ENCODE data around the gene PRM2.

PRM2 gene

GRCh38 chr16:11232852-11233726 is 43.2 kb downstream of the PRM2 start:
- DNase-seq (ENCODE audit: insufficient read length, low spot score) (peak; percentile 44), FAIRE-seq (peak; percentile 86)

DNA sequence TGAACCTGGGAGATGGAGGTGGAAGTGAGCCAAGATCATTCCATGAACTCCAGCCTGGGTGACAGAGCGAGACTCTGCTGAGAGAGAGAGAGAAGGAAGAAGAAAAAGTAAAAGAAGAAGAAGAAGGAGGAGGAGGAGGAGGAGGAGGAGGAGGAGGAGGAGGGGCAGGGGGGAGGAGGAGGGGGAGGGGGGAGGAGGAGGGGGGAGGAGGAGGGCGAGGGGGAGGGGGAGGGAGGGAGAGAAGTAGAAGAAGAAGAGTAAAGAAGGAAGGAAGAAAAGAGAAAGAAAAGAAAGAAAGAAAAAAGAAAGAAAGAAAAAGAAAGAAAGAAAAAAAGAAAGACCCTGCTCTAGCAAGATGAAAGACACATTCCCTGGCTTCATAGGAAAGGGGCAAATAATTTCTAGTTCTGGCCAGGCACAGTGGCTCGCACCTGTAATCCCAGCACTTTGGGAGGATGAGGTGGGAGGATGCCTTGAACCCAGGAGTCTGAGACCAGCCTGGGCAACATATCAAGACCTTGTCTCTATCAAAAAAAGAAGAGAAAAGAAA is 43.9 kb downstream of the PRM2 start:
- no peak for FAIRE-seq

GRCh38 chr16:11231367-11231970 is 44.8 kb downstream of the PRM2 start:
- FAIRE-seq = no peak
- DNase-seq (ENCODE audit: insufficient read length, low spot score) = no peak

More for the DNA sequence above, 43.9 kb downstream of the PRM2 start:
- DNase-seq (ENCODE audit: insufficient read length, low spot score) = no peak

- DNase-seq (ENCODE audit: insufficient read length, low spot score) (no peak), FAIRE-seq (no peak)
These were observed 46.4 kb downstream of the PRM2 start for GRCh38 chr16:11229906-11230305.

DNA sequence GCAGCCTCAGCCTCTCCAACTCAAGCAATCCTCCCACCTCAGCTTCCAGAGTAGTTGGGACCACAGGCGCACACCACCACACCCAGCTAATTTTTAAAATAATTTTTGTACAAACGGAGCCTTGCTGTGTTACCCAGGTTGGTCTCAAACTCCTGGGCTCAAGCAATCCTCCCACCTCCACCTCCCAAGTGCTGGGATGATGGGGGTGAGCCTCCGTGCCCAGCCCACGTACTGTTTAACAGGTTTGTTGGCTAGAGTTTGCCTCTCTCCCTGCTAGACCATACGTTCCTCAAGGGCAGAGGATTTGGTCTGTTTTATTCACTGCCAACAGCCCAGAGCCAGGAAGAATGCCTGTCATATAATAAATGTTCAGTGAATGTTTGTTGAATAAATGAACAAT is 46.8 kb downstream of the PRM2 start:
- FAIRE-seq = no peak

DNA sequence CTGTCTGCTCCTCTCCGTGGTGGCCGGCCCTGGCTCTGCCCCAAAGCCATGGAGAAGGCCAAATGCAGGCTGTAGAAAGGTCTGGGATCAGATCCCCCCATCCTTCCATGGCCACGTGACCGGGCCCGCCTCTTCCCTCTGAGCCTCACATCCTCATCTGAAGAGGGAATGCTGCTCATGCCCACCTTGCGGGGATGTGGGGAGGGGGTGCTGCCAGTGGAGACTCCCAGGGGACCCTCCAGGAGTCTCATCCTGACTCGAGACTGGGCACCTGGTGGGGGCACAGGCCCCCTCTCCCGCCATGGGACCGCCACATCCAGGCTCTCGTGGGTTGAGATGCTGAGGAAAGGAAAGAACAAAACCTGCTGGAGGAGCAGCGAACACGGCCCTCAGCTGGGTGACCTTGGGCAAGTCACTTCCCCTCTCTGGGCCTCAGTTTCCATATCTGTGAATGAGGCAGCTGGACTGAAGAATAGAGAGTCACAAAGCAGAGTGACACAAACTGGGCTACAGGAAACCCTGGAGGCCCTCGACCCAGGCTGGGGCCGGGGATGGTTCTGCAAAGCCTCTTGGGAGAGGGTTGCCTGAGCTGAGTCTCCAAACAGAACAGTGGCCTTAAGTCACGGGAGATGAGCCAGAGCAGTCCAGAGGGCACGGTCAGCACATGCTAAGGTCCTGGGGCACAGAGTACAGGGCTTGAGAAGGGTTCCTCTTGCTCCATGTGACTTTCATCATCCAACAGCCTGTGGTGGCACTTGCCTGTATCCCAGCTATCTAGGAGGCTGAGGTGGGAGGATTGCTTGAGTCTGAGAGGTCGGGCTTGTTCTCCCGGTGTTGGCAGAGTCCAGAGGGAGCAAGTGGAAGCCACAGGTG is 50.4 kb downstream of the PRM2 start:
- no peak for DNase-seq (ENCODE audit: insufficient read length, low spot score)
- no peak for FAIRE-seq

More for the DNA sequence above, 46.8 kb downstream of the PRM2 start:
- no peak for DNase-seq (ENCODE audit: insufficient read length, low spot score)

Measured in GM19239 (cell line).